Measurements from ENCODE around the gene PDXK. TPM values are rescaled to one million over a fixed set of nuclear protein-coding genes. Genes with fewer than 3 reads are reported as not detected.
A peak's percentile ranks its signal among the peaks of the same experiment; 100 is the strongest.

The PDXK gene
- total and polyA plus RNA-seq, 5 donors from 2014 or later, result 28.5 to 80.9 (median 39.1) TPM

DNA sequence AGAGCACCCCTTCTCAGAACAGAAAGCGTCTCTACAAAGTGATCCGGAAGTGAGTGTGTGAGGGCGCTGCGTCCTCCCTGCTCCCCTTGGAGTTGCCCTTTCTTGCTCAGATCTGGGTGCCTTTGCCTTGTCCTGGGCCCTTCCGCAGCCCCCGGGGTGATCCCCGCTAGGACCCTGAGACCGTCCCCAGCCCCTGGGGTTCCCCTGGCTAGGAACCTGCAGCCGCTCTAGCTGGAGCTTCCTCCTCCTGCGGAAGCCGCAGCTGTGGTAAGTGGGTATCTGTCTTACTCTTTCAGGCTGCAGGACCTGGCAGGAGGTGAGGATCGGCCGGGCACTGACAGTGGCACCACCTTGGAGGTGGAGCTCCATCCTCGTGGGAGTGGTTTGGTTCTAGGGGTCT, 81.6 kb downstream of the PDXK start:
- Histone ChIP-seq H3K9me3 (ENCODE audit: control insufficient read depth in 2 of 2, low read length in 2 of 2) (no peaks in the 10 kb centered on the region), H3K36me3 (ENCODE audit: control insufficient read depth, insufficient read depth, low read length) (peaks cover 65% of the 10 kb centered on the region), H3K4me1 (ENCODE audit: control insufficient read depth, insufficient read depth, low read length, poor library complexity, severe bottlenecking) (no peaks in the 10 kb centered on the region), H3K27ac (ENCODE audit: insufficient read depth, low read length, poor library complexity, severe bottlenecking) (no peak overlapping the region), H3K27me3 (ENCODE audit: control insufficient read depth, insufficient read depth, low read length) (no peaks in the 10 kb centered on the region), H3K4me3 (ENCODE audit: low read depth, low read length) (no peak overlapping the region)
- DNase-seq, result no peak
- Mint-ChIP-seq H3K9me3 (no peaks in the 10 kb centered on the region), H3K27ac (peak overlapping the region in 1 of 3 donors; percentile 72), H3K4me3 (no peak overlapping the region), H3K36me3 (peaks cover 33% of the 10 kb centered on the region), H3K27me3 (no peaks in the 10 kb centered on the region), H3K4me1 (no peaks in the 10 kb centered on the region)
- no peak for ATAC-seq (ENCODE audit: low read depth in 2 of 2)

DNA sequence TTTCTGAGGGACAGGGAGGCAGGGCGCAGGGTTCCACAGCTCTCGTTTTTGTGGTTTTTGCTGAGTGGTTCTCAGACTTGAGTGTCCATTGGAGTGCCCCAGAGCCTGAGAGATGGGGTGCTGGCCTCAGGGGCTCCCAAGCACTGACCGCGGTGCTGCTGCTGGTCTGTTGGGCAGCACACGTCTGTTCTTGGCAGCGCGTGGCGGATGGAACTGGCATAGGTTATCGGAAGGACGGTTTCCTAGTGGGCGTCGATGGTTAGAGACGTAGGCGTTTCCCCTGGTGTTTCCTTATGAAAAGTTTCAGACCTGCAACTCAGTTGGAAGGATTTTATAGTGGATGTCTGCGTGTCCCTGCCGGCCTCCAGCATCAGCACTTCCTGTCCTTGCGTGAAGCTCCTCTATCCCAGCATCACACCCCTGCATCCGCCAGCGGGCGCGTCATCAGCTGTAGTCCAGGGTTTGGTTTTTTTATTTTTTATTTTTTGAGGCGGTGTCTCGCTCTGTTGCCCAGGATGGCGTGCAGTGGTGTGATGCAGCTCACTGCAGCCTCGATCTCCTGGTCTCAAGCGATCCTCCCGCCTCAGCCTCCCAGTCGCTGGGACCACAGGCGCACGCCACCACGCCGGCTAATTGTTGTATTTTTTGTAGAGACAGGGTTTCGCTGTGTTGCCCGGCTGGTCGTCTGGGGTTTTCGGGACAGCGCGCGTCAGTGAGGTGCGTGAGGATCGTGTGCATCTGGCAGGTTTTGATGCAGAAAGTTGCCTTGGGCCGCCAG, 82.3 kb downstream of the PDXK start:
- DNase-seq (no peak), ATAC-seq (ENCODE audit: low read depth in 2 of 2) (no peak)
- Mint-ChIP-seq H3K9me3 (no peaks in the 10 kb centered on the region), H3K4me1 (no peaks in the 10 kb centered on the region), H3K27ac (no peak overlapping the region), H3K4me3 (no peak overlapping the region), H3K36me3 (peaks cover 31% of the 10 kb centered on the region), H3K27me3 (no peaks in the 10 kb centered on the region)
- no peak overlapping the region for H3K4me3 ChIP-seq (ENCODE audit: low read depth, low read length)
- H3K4me1 ChIP-seq (ENCODE audit: control insufficient read depth, insufficient read depth, low read length, poor library complexity, severe bottlenecking), result no peaks in the 10 kb centered on the region
- no peaks in the 10 kb centered on the region for H3K9me3 ChIP-seq (ENCODE audit: control insufficient read depth in 2 of 2, low read length in 2 of 2)
- peaks cover 59% of the 10 kb centered on the region for H3K36me3 ChIP-seq (ENCODE audit: control insufficient read depth, insufficient read depth, low read length)
- H3K27ac ChIP-seq (ENCODE audit: insufficient read depth, low read length, poor library complexity, severe bottlenecking), result no peak overlapping the region
- no peaks in the 10 kb centered on the region for H3K27me3 ChIP-seq (ENCODE audit: control insufficient read depth, insufficient read depth, low read length)

DNA sequence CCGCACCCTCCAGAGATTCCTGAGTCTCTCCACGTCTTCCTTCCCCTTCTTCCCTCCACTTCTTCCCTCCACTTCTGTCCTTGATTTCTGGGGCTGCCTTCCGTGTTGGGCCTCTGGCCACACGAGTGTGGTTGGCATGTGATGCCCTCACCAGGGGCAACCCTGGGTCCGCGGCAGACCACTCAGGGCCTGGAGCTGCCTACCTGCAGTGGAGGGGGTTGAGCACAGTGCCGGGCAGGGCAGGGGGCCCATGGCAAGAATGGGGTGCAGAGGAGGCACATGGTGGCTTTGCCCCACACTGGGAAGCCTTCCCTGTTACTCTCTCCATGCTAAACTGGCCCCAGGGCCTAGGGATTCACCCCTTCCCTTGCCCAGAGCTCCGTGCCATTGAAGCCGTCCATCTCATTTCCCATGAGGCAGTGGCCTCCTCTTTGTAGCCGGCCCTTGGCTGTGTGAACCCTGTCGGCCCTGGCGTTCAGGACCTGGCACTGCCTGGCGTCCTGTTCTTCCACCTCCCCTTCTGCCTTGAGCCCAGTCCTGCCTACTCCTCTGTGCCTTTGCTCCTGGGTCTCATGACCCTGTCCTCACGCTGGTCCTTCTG, 83.9 kb downstream of the PDXK start:
- Mint-ChIP-seq H3K9me3 (no peaks in the 10 kb centered on the region), H3K27ac (peak overlapping the region in 1 of 3 donors; percentile 63), H3K4me1 (no peaks in the 10 kb centered on the region), H3K27me3 (no peaks in the 10 kb centered on the region), H3K36me3 (peaks cover 22% of the 10 kb centered on the region), H3K4me3 (no peak overlapping the region)
- Histone ChIP-seq H3K4me3 (ENCODE audit: low read depth, low read length) (no peak overlapping the region), H3K9me3 (ENCODE audit: control insufficient read depth in 2 of 2, low read length in 2 of 2) (no peaks in the 10 kb centered on the region), H3K4me1 (ENCODE audit: control insufficient read depth, insufficient read depth, low read length, poor library complexity, severe bottlenecking) (no peaks in the 10 kb centered on the region), H3K36me3 (ENCODE audit: control insufficient read depth, insufficient read depth, low read length) (peaks cover 42% of the 10 kb centered on the region), H3K27me3 (ENCODE audit: control insufficient read depth, insufficient read depth, low read length) (no peaks in the 10 kb centered on the region), H3K27ac (ENCODE audit: insufficient read depth, low read length, poor library complexity, severe bottlenecking) (no peak overlapping the region)
- ATAC-seq (ENCODE audit: low read depth in 2 of 2) (no peak), DNase-seq (no peak)

DNA sequence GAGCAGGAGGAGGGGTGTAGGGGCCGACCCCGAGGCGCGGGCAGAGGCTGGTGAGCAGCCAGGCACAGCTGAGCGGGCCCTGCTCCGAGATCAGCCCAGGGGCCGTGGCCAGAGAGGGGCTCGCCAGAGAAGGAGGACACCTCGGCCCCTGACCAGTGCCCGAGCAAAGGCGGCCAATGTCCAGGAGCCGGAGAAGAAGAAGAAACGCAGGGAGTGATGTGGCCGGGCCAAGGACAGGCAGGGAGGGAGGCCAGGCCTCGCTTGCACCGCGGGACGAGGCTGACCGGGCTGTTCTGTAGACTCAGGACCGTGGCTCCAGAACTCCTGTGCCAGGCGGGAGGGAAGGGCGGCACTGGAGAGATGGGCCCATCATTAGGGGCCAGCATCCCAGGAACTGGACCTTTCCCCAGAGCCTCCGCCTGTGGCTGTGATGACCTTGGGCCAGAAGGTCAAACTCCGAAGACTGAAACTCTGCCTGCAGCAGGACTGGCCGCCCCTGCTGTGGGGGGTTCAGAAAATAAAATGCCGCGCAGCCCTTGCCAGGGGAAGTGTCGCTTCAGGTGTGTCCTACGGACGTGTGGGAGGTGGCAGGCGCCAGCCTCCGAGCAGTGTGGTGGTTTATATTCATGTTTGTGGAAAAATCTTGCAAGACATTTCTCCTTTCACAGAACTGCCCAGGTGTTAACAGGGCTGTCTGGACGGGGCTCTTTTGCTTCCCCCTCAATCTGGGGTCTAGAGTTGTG, 84.8 kb downstream of the PDXK start:
- ATAC-seq (ENCODE audit: low read depth in 2 of 2), result no peak
- Mint-ChIP-seq H3K4me3 (no peak overlapping the region), H3K9me3 (no peaks in the 10 kb centered on the region), H3K4me1 (no peaks in the 10 kb centered on the region), H3K27ac (no peak overlapping the region), H3K27me3 (no peaks in the 10 kb centered on the region), H3K36me3 (peaks cover 18% of the 10 kb centered on the region)
- Histone ChIP-seq H3K27ac (ENCODE audit: insufficient read depth, low read length, poor library complexity, severe bottlenecking) (no peak overlapping the region), H3K9me3 (ENCODE audit: control insufficient read depth in 2 of 2, low read length in 2 of 2) (no peaks in the 10 kb centered on the region), H3K27me3 (ENCODE audit: control insufficient read depth, insufficient read depth, low read length) (no peaks in the 10 kb centered on the region), H3K4me3 (ENCODE audit: low read depth, low read length) (no peak overlapping the region), H3K36me3 (ENCODE audit: control insufficient read depth, insufficient read depth, low read length) (peaks cover 36% of the 10 kb centered on the region), H3K4me1 (ENCODE audit: control insufficient read depth, insufficient read depth, low read length, poor library complexity, severe bottlenecking) (no peaks in the 10 kb centered on the region)
- DNase-seq, result no peak

DNA sequence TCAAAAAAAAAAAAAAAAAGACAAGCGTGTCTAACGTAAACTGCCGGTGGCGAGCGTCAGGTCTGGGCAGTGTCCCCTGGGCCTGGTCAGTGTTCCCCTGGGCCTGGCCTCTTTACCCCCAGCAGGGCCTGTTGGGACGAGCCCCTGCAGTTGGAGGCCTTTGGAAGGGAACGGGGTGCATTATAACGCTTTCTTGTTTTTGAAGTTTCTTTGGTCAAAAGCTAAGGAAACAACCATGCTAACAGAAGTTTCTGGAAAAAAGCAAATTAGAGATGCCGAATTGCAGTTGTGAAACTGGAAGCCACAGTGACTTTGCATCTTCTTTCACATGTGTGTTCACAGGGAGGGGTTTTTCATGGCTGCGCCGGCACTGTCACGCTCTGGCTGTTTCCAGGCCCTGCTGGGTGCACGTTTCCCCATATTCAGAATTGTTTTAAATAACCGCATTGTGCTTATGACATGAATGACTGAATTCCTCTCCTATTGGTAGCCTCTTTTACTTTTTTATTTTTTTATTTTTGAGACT, 86.4 kb downstream of the PDXK start:
- Mint-ChIP-seq H3K4me1 (no peaks in the 10 kb centered on the region), H3K27me3 (no peaks in the 10 kb centered on the region), H3K36me3 (peaks cover 14% of the 10 kb centered on the region), H3K4me3 (no peak overlapping the region), H3K9me3 (no peaks in the 10 kb centered on the region), H3K27ac (peak overlapping the region in 1 of 3 donors; percentile 59)
- Histone ChIP-seq H3K9me3 (ENCODE audit: control insufficient read depth in 2 of 2, low read length in 2 of 2) (no peaks in the 10 kb centered on the region), H3K4me3 (ENCODE audit: low read depth, low read length) (no peak overlapping the region), H3K4me1 (ENCODE audit: control insufficient read depth, insufficient read depth, low read length, poor library complexity, severe bottlenecking) (no peaks in the 10 kb centered on the region), H3K27ac (ENCODE audit: insufficient read depth, low read length, poor library complexity, severe bottlenecking) (no peak overlapping the region), H3K27me3 (ENCODE audit: control insufficient read depth, insufficient read depth, low read length) (no peaks in the 10 kb centered on the region), H3K36me3 (ENCODE audit: control insufficient read depth, insufficient read depth, low read length) (peaks cover 24% of the 10 kb centered on the region)
- peak in 1 of 2 donors; percentile 39 for ATAC-seq (ENCODE audit: low read depth in 2 of 2)
- DNase-seq, result no peak

DNA sequence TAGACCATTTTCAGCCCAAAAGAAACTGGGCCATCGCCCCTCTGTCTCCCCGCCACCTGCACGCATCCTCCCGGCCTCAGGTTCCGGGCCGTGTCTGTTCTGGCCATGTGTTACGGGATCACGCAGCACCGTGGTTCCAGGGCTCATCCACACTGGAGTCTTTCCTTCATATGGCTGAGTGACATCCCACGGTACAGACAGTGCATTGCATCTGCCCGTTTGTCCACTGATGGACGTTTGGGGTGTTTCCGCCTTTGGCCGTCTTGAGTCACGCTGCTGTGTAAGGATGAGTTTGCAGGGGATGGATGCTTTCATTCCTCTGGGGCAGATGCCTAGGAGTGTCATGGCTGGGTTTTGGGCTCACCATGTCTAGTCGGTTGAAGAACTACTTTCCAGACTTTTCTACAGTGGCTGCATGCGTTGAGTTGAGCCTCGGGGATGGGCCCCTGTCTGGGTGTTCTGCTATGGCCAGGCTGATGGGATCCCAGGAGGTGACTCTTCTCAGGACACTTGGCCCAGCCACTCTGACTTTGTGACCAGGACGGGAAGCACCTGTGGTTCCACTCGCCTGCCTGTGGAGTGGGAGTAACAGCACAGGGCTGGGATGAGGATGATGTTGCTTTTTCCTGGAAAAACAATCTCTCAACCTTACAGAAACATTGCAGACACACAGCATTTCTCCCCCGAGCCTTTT, 87.2 kb downstream of the PDXK start:
- H3K36me3 ChIP-seq (ENCODE audit: control insufficient read depth, insufficient read depth, low read length), result peaks cover 16% of the 10 kb centered on the region
- Mint-ChIP-seq H3K27me3 (no peaks in the 10 kb centered on the region), H3K9me3 (no peaks in the 10 kb centered on the region), H3K27ac (peak overlapping the region in 1 of 3 donors; percentile 42), H3K4me1 (peaks cover 0 to 6% (median 3%) of the 10 kb centered on the region in 4 donors), H3K4me3 (no peak overlapping the region), H3K36me3 (peaks cover 8% of the 10 kb centered on the region)
- H3K27me3 ChIP-seq (ENCODE audit: control insufficient read depth, insufficient read depth, low read length), result no peaks in the 10 kb centered on the region
- ATAC-seq (ENCODE audit: low read depth in 2 of 2), result no peak
- no peaks in the 10 kb centered on the region for H3K9me3 ChIP-seq (ENCODE audit: control insufficient read depth in 2 of 2, low read length in 2 of 2)
- no peak for DNase-seq
- no peak overlapping the region for H3K27ac ChIP-seq (ENCODE audit: insufficient read depth, low read length, poor library complexity, severe bottlenecking)
- H3K4me3 ChIP-seq (ENCODE audit: low read depth, low read length), result no peak overlapping the region
- peaks cover 8% of the 10 kb centered on the region for H3K4me1 ChIP-seq (ENCODE audit: control insufficient read depth, insufficient read depth, low read length, poor library complexity, severe bottlenecking)

DNA sequence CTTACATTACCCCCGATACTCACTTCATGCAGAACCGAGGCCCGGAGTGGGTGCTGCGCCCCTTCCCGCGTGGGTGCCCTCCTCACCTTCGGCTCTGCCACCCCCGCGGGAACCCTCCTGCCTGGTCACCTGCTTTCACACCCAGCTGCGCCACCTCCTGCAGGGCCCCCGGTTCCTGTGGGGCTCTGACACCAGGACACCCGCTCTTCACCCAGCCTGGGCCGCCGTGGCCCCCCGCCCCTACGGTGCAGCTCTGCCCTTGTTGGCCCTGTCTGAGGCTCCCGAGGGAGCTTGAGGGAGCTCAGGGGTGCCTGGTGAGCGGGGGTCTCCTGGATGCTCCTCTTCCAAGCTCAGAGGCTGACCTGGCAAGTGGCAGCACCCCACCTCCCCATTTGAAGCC, 89.4 kb downstream of the PDXK start:
- Histone ChIP-seq H3K4me3 (ENCODE audit: low read depth, low read length) (no peak overlapping the region), H3K27me3 (ENCODE audit: control insufficient read depth, insufficient read depth, low read length) (no peaks in the 10 kb centered on the region), H3K36me3 (ENCODE audit: control insufficient read depth, insufficient read depth, low read length) (no peaks in the 10 kb centered on the region), H3K4me1 (ENCODE audit: control insufficient read depth, insufficient read depth, low read length, poor library complexity, severe bottlenecking) (peaks cover 10% of the 10 kb centered on the region), H3K9me3 (ENCODE audit: control insufficient read depth in 2 of 2, low read length in 2 of 2) (no peaks in the 10 kb centered on the region), H3K27ac (ENCODE audit: insufficient read depth, low read length, poor library complexity, severe bottlenecking) (no peak overlapping the region)
- H3K4me3 Mint-ChIP-seq, result no peak overlapping the region
- H3K36me3 Mint-ChIP-seq, result peaks cover 4% of the 10 kb centered on the region
- DNase-seq, result no peak
- no peak for ATAC-seq (ENCODE audit: low read depth in 2 of 2)
- H3K4me1 Mint-ChIP-seq, result peaks cover 0 to 6% (median 3%) of the 10 kb centered on the region in 4 donors
- H3K27ac Mint-ChIP-seq, result no peak overlapping the region
- H3K27me3 Mint-ChIP-seq, result no peaks in the 10 kb centered on the region
- no peaks in the 10 kb centered on the region for H3K9me3 Mint-ChIP-seq
